GM10266 (cell line): Measurements from ENCODE around the gene AADACL3.

ENCODE experiments used
- DNase-seq: peaks from one replicate; pipeline ENCODE4 v3.0.0; 2012; ENCODE audit errors: extremely low spot score
- TF ChIP-seq, protein P1 (sequence below): IDR thresholded peaks from 2 replicates; pipeline ENCODE4 v1.5.1; 2012; ENCODE audit warnings: mild to moderate bottlenecking, low read depth; ENCODE audit not compliant: control insufficient read depth, insufficient read depth; ENCODE audit errors: missing control alignments

AADACL3 gene

DNA sequence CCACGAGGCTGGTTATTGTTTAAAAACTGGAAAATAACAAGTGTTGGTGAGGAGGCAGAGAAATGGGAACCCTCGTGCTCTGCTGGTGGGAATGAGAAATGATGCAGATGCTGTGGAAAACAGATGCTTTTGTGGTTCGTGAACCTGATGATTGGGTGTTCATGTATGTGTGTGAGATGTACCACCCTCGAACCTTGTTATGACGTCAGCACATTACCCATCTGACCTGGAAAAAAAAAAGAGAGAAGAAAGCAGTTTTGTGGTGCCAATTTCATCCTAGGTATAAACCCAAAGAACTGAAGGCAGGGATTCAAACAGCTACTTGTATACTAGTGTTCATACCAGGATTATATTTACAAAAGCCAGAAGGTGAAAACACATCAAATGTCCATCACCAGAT, 23.7 kb downstream of the AADACL3 start:
- DNase-seq, result no peak
- TF ChIP-seq, protein P1, sequence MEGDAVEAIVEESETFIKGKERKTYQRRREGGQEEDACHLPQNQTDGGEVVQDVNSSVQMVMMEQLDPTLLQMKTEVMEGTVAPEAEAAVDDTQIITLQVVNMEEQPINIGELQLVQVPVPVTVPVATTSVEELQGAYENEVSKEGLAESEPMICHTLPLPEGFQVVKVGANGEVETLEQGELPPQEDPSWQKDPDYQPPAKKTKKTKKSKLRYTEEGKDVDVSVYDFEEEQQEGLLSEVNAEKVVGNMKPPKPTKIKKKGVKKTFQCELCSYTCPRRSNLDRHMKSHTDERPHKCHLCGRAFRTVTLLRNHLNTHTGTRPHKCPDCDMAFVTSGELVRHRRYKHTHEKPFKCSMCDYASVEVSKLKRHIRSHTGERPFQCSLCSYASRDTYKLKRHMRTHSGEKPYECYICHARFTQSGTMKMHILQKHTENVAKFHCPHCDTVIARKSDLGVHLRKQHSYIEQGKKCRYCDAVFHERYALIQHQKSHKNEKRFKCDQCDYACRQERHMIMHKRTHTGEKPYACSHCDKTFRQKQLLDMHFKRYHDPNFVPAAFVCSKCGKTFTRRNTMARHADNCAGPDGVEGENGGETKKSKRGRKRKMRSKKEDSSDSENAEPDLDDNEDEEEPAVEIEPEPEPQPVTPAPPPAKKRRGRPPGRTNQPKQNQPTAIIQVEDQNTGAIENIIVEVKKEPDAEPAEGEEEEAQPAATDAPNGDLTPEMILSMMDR, result no peak

DNA sequence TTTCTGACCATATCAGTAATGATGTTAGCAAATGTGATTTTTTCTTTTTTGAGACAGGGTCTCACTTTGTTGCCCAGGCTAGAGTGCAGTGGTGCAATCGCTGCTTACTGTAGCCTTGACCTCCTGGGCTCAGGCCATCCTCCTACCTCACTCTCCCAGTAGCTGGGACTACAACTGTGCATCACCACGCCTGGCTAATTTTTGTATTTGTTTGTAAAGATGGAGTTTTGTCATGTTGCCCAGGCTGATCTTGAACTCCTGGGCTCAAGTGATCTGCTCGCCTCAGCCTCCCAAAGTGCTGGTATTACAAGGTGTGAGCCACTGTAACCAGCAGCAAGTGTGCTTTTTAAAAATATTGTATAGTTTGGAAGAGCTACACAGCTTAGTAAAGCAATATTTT, 26.0 kb downstream of the AADACL3 start:
- TF ChIP-seq, protein P1, result no peak
- no peak for DNase-seq

DNA sequence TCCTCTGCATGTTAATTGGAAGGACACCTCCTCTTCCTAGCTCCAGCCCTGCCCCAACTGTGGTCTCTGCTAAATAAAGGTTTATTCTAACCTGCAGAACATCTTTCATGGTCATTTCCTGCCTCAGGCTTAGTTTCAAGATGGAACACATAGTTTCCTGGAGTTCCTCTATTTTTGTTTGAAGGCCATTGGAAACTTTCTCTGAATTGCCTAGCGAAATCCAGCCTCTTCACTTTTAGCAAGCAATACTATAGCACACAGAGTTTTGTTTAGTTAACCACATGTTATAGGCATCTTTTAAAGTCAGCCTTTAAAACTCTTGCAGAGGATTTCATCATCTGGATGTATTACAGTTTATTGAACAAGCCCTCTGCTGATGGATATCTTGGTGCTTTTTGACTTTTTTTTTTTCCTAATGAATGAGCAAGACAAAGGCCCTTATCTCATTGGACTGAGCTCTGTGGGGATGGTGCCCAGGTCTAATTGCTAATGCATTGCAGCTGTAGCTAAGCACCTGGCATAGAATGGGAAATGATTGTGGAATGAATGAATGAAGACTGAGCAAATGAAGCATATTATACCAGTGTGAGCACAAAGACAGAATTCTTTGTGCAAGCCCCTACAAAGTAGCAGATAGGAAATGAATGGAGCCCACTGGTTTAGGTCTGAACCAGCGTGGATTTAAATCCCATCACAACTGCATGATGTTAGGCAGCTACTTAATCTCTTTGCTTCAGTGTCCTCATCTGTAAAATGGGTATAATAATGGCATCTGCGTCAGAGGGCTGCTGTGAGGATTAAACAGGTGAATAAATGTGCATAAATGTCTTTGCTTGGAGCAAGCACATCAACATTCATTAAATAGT, 29.4 kb downstream of the AADACL3 start:
- DNase-seq, result no peak
- TF ChIP-seq, protein P1, result no peak

DNA sequence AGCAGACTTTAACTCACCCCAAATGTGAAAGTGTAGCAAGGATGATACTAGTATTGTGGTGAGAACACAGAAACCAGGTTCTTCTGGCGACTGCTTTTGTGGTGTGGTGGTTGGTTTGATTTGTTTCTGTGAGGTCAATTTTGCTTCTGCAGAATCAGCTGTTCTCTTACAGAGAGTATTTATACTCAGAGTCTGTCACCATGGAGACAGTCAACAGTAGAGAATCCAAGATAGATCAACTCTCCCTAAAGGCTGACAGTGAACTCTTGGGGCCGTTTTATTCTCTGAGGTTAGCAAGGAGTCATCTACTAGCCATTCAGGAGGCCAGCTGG, 30.0 kb downstream of the AADACL3 start, which contains the start of gene CFAP107:
CFAP107 (plus strand) TSS at position 209 of the 332 bp plus-strand sequence. CDS start 231 bp downstream, outside the sequence.
- TF ChIP-seq, protein P1, result no peak

DNA sequence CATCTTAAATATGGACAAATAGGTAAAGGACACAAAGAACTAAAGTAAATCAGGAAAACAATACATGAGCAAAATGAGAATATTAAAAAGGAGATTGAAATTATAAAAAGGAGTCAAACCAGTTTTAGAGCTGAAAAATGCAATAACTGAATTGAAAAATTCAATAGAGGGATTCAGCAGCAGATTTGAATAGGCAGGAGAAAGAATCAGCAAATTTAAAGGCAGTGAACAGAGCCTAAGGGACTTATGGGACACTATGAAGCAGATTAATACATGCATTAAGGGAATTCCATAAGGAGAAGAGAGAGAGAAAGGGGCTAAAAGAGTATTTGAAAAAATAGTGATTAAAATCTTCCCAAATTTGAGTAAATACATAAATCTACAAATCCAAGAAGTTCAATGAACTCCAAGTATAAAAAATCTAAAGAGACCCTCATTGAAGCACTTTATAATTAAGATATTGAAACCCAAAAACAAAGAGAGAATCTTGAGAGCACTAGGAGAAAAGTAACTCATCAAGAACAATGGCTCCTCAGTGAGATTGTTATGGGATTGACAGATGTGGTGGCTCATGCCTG, 33.0 kb downstream of the AADACL3 start:
- no peak for DNase-seq
- TF ChIP-seq, protein P1, result no peak

More for the DNA sequence above, 30.0 kb downstream of the AADACL3 start, which contains the start of gene CFAP107:
- DNase-seq, result no peak

DNA sequence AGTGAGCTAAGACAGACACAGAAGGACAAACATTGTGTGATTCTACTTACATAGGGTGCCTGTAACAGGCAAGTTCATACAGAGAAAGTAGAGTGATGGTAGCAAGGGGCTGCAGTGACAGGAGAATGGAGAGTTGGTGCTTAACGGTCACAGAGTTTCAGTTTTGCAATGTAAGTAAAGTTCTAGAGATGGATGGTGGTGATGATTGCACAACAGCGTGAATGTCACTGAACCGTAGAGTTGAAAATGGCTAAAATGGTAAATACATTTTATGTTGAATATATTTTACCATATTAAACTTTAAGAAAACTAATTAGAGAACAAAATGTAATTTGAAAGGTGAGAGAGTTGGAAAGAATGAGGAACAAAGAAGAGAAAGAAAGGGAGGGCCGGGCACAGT, 38.8 kb downstream of the AADACL3 start:
- TF ChIP-seq, protein P1, result no peak
- no peak for DNase-seq

DNA sequence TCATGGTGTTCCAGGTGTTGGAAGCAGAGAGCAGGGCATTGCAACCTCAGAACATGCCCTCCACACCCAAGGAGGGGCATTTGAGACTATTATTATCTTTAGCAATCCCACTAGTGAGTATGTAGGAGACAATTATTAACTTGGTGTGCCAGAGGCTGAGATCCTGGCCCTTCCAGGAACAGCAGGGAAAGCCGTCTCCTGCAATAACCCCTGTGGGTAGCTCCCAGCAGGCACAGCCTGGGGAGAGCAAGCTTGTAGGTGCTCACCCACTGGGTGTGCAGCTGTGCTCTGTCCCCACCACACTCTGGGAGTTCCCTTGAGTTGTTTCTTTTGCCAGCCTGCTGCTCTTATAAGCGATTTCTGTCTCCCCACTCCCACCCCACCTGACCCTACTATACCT, 40.4 kb downstream of the AADACL3 start:
- TF ChIP-seq, protein P1, result no peak
- no peak for DNase-seq
